Liver (tissue), 3 donors: ENCODE results near the gene OR10C1.

Experiments used
- EGR1 ChIP-seq, 2 donors: IDR thresholded peaks; 2 replicates each; pipeline ENCODE4 v1.6.1; 2016 to 2018; ENCODE audit warnings: antibody characterized with exemption in 2 of 2, low read depth in 2 of 2
- RAD21 ChIP-seq, 2 donors: IDR thresholded peaks; 2 replicates each; pipeline ENCODE4 v1.6.1; 2016; ENCODE audit warnings: antibody characterized with exemption in 2 of 2, mild to moderate bottlenecking in 2 of 2
- YY1 ChIP-seq: IDR thresholded peaks from 2 replicates; pipeline ENCODE4 v1.6.1; 2016; ENCODE audit warnings: antibody characterized with exemption, mild to moderate bottlenecking
- TF ChIP-seq, protein P1 (sequence below): fragments of 150-350 bp; IDR thresholded peaks from 2 replicates; pipeline ENCODE4 v1.5.1; 2017; ENCODE audit warnings: improper control_type of control experiment, low read depth, low read length; ENCODE audit not compliant: missing input control
- TF ChIP-seq, protein P2 (sequence below): IDR thresholded peaks from 2 replicates; pipeline ENCODE4 v1.6.1; 2016; ENCODE audit warnings: antibody characterized with exemption
- TF ChIP-seq, protein P3 (sequence below): IDR thresholded peaks from 2 replicates; pipeline ENCODE4 v1.6.1; 2016; ENCODE audit warnings: antibody characterized with exemption
- donor health status: healthy.
- donor health status: healthy.

GRCh38 chr6:29442719-29443118 lies 3.6 kb downstream of the OR10C1 start:
- TF ChIP-seq EGR1 (IDR thresholded peaks at IDR 0.05; ENCODE audit: low read depth in 2 of 2): no peak
- TF ChIP-seq, protein P1, sequence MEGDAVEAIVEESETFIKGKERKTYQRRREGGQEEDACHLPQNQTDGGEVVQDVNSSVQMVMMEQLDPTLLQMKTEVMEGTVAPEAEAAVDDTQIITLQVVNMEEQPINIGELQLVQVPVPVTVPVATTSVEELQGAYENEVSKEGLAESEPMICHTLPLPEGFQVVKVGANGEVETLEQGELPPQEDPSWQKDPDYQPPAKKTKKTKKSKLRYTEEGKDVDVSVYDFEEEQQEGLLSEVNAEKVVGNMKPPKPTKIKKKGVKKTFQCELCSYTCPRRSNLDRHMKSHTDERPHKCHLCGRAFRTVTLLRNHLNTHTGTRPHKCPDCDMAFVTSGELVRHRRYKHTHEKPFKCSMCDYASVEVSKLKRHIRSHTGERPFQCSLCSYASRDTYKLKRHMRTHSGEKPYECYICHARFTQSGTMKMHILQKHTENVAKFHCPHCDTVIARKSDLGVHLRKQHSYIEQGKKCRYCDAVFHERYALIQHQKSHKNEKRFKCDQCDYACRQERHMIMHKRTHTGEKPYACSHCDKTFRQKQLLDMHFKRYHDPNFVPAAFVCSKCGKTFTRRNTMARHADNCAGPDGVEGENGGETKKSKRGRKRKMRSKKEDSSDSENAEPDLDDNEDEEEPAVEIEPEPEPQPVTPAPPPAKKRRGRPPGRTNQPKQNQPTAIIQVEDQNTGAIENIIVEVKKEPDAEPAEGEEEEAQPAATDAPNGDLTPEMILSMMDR: no peak
- TF ChIP-seq, protein P2, sequence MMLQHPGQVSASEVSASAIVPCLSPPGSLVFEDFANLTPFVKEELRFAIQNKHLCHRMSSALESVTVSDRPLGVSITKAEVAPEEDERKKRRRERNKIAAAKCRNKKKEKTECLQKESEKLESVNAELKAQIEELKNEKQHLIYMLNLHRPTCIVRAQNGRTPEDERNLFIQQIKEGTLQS: no peak
- no peak for TF ChIP-seq YY1
- TF ChIP-seq RAD21 (IDR thresholded peaks at IDR 0.05): no peak
- TF ChIP-seq, protein P3, sequence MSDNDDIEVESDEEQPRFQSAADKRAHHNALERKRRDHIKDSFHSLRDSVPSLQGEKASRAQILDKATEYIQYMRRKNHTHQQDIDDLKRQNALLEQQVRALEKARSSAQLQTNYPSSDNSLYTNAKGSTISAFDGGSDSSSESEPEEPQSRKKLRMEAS: no peak
